ENCODE data around the gene CHST12.

CHST12 gene

DNA sequence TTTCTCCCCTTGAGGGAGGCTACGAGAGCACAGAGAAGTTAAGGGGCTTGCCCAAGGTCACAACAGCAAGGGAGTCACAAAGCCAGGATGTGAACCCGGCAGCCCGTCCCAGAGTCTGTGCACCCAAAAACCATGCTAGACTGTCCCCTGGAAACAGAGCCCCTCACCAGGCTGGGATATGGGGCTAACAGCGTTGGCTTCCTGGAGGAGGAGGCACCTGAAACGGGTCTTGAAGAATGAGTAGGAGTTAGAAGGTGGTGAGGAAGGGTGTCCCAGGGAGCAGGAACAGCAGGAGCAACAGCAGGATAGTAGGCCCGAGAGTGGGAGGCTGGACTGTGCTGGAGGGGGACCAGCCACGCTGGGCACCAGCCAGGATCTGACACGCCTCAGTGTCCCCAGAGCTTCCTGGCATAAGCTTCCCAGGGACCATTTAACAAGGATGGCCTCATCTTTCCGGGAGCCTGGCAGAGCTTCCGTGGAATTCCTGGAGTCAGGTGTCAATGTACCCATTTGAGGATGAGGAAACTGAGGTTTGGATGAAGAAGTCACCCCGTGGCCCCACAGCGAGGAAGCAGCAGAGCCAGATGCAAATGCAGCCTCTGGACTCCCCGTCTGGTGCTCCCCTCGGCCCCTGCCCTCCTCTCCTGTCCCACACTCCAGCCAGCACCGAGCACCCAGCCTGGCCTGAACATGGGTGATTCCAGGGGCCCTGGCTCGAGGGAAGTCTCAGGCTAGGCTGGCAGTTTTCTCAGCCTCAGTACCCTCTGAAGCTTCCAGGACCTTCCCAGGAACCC is 76.1 kb downstream of the CHST12 start:
- no peak for DNase-seq (ENCODE audit: low spot score)

DNA sequence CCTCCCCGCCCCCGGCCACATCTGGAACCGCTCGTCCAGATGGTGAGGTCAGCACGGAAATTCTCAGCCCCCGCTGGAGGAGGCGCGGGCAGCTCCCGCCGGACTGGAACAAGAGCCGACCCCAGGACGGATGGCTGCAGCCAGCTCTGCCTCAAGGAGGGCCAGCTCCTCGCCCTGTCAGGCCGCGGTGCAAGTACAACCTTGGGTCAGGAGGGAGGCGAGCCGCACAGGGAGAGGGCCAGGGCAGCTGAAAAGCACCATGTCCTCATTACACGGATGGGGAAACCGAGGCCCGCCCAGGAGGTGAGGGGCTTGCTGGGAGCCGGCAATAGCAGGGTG is 76.6 kb downstream of the CHST12 start:
- DNase-seq (ENCODE audit: low spot score), result no peak

DNA sequence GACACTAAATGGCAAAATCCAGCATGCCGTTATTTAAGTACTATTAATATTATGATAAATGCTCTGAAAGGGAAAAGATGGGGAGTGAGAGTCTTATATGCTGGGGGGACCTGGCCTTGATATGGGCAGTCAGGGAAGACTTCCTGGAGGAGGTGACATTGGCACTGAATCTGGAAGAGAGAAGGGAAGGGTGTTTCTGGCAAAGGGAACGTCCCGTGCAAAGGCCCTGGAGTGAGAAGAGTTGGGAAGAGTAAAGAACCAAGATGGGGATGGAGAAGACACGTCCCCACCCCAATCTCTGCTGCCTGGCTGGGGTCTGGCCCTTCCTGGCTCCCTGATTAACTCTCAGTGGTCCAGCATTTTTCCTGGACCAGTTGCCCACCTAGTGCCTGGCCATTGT is 77.8 kb downstream of the CHST12 start:
- no peak for DNase-seq (ENCODE audit: low spot score)

DNA sequence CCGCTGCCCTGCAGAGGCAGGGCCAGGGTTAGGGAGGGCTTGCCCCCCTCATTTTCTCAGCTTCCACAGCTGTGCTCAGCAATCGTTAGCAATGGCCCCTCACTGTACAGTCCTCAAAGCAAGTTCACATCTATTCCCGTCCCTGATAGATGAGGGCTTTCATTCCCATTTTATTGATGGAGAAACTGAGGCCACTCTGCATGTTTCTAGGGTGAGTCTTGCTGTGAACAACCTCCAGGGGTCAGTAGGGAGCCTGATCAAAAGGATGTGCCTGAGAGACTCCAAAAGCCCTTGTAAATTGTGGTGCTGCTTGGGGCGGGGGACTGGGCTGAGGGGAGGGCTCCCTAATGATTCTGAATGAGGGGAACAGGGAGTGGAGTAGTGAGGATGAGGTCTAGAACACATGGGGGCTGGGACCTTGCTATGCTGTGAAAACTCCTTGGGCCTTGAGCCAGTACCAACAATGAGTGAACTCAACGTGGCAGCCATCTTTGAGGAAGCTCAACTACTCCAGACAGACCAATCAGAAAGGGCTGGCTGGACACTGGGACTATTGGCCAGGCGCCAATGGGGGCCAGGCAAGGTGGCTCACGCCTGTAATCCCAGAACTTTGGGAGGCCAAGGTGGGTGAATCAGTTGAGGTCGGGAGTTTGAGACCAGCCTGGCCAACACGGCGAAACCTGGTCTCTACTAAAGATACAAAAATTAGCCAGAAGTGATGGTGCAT is 79.5 kb downstream of the CHST12 start:
- DNase-seq (ENCODE audit: low spot score), result no peak

DNA sequence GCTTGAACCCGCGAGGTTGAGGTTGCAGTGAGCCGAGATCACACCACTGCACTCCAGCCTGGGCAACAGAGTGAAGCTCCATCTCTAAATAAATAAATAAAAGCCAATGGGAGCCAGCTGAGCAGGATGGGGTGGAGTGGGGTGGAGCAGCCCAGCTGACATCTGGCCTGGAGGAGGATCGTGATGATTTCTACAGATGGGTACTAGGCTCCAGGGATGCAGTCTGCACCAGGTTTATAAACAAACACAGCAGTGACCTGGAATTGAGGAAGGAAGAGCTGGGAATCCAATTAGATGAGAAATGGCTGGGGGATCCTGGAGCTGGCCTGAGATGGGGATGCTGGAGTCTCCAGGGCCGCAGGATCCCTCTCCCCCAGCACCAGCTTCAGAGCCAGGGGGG is 80.1 kb downstream of the CHST12 start:
- no peak for DNase-seq (ENCODE audit: low spot score)

DNA sequence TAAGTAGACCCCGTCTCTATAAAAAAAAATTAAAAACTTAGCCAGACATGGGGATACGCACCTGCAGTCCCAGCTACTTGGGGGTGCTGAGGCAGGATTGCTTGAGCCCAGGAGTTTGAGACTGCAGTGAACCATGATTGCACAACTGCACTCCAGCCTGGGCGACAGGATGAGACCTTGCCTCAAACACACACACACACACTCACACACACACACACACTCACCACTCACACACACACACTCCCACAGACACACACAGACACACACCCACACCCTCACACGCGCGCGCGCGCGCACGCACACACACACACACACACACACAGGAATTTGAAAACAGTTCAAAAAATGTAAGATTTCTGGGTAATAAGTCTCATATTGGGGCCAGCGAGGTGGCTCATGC is 81.5 kb downstream of the CHST12 start:
- DNase-seq (ENCODE audit: low spot score), result no peak

DNA sequence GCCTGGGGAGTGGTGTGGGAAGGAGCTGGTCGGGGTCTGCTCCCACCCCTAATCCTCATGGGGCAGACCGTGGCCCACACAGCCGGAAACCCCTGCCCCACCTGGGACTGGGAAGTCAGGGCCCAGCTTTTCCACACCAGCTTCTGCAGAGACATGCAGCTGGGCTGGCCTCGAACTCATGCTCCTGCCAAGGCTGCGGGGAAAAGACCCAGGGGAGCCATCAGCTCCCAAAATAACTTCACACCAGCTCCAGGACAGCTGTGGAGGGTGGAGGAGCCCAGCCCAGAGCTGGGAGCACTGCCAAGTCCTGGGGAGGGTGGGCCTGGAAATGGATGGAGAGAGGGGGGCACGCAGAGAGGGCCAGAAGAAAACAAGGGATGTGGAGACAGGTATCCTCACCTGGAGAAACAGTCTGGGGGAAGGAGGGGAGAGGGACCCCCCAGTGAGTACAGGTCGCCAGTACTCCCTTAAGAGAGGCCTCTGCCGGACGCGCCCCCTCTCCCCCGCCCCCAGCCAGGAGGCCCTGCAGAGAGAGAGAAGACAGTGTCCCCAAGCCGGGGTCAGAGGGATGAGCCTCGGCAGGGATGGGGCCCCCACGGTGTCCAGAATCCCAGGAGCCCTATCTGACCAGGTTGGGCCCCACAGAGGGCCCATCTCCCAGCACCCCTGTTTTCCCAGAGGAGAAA is 84.3 kb downstream of the CHST12 start:
- DNase-seq (ENCODE audit: low spot score), result no peak

DNA sequence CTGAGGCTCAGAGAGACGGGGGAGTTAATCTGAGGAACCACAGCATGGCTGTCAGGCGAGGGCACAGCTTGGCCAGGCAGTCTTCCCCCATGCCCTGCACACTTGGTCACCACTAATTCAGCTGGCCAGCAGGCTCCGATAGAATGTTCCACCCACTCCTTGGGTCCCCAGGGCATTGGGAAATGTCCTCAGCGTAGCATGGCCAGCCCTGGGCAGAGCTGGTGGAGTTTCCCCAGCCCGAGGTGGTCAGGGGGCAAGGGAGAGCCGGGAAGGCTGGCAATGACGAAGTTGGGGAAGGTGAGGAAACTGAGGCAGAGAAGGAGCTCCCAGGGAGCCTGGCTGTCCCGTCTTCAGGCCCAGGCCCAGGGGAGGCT is 84.8 kb downstream of the CHST12 start:
- DNase-seq (ENCODE audit: low spot score), result no peak

DNA sequence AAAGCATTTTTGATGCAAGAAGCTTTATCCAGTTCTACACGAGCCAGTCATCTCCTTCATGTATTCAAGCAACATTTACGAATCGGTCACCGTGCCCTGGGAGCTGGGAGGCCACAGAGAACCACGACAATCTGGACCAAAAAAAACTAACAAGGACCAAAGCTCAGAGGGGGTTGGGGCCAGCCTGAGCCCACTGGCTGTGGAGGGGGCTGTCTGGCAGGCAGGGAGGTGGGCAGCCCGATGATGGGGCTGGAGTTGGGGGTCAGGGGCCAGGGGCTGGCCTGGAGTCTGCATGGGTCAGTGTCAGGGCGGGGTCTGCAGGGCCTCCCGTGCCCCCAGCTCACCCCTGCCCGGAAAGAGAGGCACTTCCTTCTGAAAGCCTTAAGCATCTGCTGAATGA is 85.3 kb downstream of the CHST12 start:
- no peak for DNase-seq (ENCODE audit: low spot score)

DNA sequence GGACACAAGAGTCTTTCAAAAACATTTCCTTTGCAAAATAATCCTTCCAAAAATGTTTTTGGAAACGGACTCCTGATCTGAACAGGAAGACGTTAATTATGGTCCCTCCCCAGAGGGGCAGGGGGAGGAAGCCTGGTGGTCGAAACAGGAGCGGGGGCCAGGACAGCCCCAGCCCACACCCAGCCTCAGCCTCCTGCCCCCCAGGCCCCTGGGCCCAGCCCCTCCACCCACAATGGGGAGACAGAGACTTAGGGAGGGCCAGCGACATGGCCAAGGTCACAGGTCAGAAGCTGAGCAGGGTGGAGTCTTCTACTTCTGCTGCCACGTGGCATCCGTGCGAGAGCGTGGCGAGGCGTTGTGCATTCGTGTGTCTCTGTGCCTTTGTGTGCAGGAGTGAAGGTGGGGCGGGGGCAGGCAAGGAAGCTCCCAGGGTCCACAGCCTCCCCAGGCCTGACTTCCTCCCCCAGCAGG is 86.8 kb downstream of the CHST12 start:
- no peak for DNase-seq (ENCODE audit: low spot score)

DNA sequence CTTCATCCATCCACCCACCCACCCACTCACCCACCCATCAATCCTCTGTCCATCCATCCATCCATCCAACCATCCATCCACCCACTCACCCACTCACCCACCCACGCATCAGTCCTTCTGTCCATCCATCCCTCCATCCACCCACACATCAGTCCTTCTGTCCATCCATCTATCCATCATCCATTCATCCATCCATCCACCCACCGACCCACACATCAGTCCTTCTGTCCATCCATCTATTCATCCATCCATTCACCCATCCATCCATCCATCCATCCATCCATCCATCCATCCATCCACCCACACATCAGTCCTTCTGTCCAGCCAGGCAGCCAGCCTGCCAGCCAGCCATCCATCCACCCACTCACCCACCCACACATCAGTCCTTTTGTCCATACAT is 88.6 kb downstream of the CHST12 start:
- DNase-seq (ENCODE audit: low spot score), result no peak

DNA sequence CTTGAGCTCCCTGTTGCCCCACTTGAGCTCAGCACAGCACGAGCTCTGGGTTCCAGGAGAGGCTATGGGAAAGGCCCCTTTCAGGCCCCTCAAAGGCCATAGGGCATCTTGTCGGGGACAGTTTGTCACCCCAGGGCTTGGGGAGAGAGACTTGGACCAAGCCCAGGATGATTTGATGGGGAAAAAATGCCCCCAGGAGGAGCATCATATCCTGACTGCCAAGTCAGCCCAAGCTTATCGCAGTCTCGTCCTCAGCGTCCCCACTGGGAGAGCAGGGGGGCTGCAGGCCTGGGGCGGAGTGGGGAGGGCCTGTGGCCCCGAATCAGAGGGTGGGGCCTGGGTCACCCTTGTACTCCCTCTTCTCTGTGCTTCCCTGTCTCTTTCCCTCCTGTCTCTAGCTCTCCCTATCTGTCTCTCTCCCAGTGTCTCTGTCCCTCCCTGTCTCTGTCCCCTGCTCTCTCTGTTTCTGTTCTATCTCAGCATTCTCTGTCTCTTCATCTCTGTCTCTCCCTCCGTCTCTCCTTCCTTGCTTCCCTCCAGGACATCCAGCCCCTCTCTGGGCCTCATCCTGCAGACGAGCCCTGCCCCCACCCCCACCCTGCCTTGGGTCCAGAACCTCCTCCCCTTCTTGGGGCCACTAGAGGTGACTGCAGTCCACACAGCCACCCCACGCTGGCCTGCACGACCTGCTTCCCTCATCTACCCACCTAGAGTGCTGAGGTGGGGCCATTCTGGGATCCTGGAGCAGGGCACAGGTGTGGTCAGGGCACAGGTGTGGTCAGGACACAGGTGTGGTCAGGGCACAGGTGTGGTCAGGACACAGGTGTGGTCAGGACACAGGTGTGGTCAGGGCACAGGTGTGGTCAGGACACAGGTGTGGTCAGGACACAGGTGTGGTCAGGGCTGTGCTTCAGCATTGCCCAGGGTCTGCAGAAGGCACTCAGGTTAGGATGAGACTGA is 90.1 kb downstream of the CHST12 start:
- no peak for DNase-seq (ENCODE audit: low spot score)

DNA sequence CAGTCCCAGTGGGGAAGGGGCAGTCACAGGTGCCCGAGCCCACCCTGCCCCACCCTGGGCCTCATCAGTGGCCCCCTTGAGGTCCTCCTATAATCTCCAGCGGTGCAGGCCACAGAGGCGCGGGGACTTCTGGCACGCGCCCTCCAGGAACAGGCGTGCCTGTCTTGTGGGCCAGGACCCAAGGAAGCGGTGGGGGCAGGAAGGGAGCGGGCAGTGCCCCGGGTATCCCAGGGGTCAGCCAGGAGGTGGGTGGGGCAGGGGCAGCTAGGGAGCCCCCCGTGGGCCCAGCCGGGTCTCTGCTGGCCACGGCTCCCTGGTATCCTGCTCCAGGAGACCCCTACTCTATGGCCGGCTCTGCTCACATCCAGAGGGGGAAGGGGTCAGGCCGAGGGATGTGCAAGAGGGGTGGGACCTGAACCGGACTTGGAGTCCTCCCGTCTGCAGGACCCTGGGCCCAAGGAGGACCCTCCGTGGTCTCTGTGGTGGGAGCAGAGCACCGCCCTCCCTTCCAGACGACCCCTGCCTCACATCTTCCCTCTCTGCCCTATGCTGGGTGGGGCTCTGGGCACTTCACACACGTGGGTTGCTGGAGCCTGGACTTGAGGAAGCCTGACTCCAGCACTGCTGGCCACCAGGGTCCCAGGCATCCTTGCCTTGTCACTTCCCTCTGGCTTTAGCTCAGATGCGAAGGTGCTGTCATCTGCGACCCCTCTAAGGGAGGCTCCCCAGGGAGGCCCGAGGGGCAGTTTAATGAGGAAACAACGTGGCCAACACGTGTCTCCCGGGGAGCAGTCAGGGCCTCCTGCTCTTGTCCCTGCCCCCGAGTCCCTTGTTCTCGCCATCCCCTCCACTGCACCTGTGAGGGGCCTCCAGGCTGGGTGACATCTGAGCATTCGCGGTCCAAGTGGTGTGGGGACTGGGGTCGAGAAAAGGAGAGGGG is 91.0 kb downstream of the CHST12 start:
- no peak for DNase-seq (ENCODE audit: low spot score)

DNA sequence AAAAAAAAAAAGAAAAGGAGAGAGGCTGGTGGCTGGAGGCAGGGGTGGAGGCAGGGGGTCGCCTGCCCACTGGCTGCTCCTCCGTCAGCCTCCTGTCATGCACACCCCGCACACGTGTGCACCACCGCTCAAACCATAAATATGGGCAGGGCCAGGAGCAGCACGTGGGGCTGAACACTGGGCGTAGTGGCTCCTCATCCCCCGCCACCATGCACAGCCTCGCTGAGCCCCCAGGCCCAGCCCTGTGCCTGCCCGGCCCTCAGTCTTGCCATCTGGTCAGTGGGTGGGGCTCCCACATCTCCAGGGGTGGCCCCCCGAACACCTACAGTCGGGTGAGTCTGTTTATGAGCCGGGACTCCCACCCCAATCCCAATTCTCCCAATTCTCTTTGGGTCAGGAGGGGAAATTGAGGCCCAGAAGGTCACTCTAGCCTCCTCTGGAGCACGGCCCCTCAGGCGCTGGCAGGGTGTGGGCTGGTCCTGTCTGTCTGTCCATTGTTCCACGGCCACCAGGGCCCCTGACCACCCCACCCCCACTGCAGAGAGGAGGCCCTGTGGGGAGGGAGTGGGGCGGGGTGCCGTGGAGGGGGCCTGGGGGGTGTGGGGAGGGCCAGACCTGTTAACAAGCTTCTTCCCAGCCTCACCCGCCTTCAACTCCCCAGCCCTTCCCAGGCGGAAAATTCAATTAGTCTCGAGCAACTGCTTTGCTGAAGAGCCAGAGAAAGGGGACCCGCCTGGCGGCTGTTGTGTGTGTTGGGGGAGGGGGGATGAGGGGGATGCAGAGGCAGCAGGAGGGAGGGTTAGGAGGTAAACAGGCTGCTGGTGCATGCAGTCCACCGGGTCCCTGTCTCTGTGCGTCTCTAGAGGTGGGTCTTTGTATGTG is 92.2 kb downstream of the CHST12 start:
- DNase-seq (ENCODE audit: low spot score), result no peak

DNA sequence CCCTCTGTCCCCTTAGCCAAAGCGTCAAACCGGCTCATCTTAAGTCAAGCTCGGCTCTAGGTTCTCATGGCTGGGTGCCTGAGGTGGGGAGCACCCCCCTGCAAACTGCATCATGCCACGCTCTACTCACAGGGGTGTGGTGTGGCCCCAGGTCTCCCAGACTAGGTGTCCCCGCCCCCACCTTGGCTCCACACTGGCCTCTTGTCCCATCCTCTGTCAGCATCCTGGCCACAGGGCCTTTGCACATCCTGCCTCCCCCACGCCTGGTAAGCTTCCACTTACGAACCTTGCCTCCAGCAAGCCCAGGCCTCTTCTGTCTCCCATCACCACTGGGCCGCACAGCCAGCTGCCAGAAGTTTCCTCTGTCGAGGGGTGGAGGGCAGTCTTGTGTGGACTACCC is 93.0 kb downstream of the CHST12 start:
- DNase-seq (ENCODE audit: low spot score), result no peak

DNA sequence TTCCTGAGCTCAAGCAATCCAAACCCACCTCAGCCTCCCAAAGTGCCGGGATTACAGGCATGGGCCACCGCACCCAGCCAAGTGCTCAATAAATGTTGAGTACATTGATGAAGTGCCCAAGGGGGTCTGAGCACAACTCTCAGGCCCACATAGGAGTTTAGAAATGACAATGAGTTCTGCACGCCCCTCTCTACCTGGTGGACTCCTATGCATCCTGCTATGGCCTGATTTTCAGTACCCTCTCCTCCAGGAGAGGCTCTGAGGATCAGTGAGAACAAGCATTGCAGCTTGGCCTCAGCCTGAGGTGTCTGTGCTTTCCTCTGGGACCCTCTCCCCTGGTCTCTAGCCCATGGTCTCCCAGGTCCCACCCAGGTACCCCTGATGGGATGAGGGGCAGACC is 93.7 kb downstream of the CHST12 start:
- DNase-seq (ENCODE audit: low spot score), result no peak

DNA sequence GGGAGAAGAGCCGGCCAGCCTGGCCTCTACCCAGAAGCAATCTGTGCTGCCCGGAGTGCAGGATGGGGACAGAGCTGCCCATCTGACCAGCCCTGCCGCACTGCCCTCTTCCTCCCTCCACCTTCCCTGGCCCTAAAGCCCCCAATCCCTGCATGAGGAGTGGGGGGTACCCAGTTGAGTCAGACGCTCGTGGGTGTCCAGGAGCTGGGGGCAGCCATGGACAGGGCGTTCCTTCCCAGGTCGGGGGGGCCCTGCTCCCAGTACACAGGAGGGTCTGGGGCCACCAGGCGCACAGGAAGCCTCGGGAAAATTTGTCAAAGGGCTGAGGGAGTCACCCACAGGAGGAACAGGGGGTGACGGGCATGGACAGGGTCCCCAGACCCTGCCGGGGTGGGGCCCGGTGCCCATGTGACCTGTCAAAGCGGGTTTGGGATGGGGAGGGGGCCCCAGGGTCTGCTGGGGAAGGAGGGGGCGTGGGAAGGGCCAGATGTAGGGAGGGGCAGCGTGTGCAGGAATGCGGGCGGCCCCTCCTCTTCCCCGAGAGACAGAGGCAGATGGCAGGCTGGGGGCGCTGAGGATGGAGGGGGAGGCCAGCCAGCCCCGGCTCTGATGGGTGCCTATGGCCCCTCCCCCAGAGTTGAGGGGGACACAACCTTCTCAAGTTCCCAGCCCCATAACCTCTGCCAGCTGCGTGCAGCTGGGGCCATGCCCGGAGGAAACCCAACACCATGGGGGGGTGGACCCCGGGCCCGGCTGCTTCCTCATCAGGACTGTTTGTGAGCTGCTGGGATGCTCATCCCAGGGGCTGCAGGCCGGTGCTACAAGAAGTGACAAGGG is 94.3 kb downstream of the CHST12 start:
- DNase-seq (ENCODE audit: low spot score), result no peak

All from germinal center (tissue), 1 donor.